Left lung (tissue), 10 donors: ENCODE data around the gene POLR1G. TPM values are rescaled to one million over a fixed set of nuclear protein-coding genes. Genes with fewer than 3 reads are reported as not detected.

Experiments
- ATAC-seq: fragments of 200-7000 bp; cut with Tn5 transposase; one replicate; pipeline ENCODE4 v1.9.1; 2020; ENCODE audit warnings: moderate library complexity
- DNase-seq, 4 donors: peaks; one replicate each; pipeline ENCODE4 v3.0.0-alpha.2; 2013 to 2020
- H3K27ac ChIP-seq, 2 donors: fragments of 200-600 bp; sonication (generic) in 1 of 2; one replicate each; pipeline versions ENCODE4 v1.5.0 to v1.8.0; 2020 to 2021
- H3K27me3 ChIP-seq, 2 donors: fragments of 200-600 bp; sonication (generic) in 1 of 2; one replicate each; pipeline versions ENCODE4 v1.5.0 to v1.8.0; 2020 to 2021
- H3K36me3 ChIP-seq, 2 donors: fragments of 200-600 bp; sonication (generic) in 1 of 2; one replicate each; pipeline versions ENCODE4 v1.5.0 to v1.8.0; 2020 to 2021
- H3K4me1 ChIP-seq, 2 donors: fragments of 200-600 bp; one replicate each; pipeline ENCODE4 v1.8.0; 2021
- H3K4me3 ChIP-seq, 2 donors: fragments of 200-600 bp; sonication (generic) in 1 of 2; one replicate each; pipeline versions ENCODE4 v1.5.0 to v1.8.0; 2020 to 2021; ENCODE audit warnings: mild to moderate bottlenecking in 1 of 2
- H3K9me3 ChIP-seq, 2 donors: fragments of 200-600 bp; sonication (generic) in 1 of 2; one replicate each; pipeline versions ENCODE4 v1.5.0 to v1.8.0; 2020 to 2021
- intact Hi-C, 2 donors: fragments of 100-400 bp; cut with DNase I; formaldehyde crosslinking; loops; one replicate each; pipeline versions ENCODE4 v1.11.2 to v1.14.2; 2022
- polyA plus RNA-seq, 6 donors: library from polyadenylated mRNA; unstranded; fragments of 120-200 nt; gene quantifications; one replicate each; pipeline ENCODE4 v1.2.1, GENCODE V29; 2013; ENCODE audit not compliant: insufficient read length in 6 of 6
- total RNA-seq, 2 donors: library from RNA; stranded (reverse); fragmentation: NEBNext Ultra II Directional; extraction: Animal tissue kit (Norgen Biotek cat#: 25700); gene quantifications; one replicate each; pipeline ENCODE4 v1.2.1, GENCODE V29; 2021
- TF ChIP-seq, protein P1 (sequence below), 2 donors: fragments of 200-600 bp; sonication (generic) in 1 of 2; IDR thresholded peaks; one replicate each; pipeline versions ENCODE4 v1.5.0 to v1.8.0; 2021; ENCODE audit warnings: antibody characterized with exemption in 2 of 2
- donor health status: DM: no; HTN: yes; CAD: no.
- donor health status: DM: no; HTN: no; CAD: no.

Gene POLR1G
- total and polyA plus RNA-seq, 8 donors, result 2.8 to 6.0 (median 4.5) TPM

DNA sequence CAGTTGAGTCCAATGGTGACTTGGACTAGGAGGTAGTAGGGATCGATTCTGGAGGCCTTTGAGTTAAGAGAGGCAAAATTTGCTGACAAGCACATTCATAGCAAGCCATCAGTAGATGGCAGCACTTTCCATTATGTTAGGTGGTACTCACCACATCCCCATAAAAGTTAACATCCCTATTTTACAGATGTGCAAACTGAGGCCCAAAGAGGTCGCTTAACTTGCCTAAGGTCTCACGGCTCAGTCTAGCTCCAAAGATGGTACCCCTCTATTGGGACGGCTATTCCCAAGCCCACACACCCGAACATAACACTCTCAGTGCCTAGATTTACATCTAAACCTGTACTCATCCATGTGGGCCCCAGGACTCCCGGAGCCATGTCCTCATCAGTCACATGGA lies 39.9 kb downstream of the POLR1G start:
- TF ChIP-seq, protein P1, sequence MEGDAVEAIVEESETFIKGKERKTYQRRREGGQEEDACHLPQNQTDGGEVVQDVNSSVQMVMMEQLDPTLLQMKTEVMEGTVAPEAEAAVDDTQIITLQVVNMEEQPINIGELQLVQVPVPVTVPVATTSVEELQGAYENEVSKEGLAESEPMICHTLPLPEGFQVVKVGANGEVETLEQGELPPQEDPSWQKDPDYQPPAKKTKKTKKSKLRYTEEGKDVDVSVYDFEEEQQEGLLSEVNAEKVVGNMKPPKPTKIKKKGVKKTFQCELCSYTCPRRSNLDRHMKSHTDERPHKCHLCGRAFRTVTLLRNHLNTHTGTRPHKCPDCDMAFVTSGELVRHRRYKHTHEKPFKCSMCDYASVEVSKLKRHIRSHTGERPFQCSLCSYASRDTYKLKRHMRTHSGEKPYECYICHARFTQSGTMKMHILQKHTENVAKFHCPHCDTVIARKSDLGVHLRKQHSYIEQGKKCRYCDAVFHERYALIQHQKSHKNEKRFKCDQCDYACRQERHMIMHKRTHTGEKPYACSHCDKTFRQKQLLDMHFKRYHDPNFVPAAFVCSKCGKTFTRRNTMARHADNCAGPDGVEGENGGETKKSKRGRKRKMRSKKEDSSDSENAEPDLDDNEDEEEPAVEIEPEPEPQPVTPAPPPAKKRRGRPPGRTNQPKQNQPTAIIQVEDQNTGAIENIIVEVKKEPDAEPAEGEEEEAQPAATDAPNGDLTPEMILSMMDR (IDR thresholded peaks at IDR 0.05), result no peak
- DNase-seq (no peak), ATAC-seq (no peak)
- Histone ChIP-seq H3K4me1 (peaks cover 21 to 52% of the 10 kb centered on the region in 2 donors), H3K4me3 (no peak overlapping the region), H3K27ac (no peak overlapping the region), H3K27me3 (no peaks in the 10 kb centered on the region), H3K36me3 (no peaks in the 10 kb centered on the region), H3K9me3 (no peaks in the 10 kb centered on the region)
- intact Hi-C loops, result no loop called here

DNA sequence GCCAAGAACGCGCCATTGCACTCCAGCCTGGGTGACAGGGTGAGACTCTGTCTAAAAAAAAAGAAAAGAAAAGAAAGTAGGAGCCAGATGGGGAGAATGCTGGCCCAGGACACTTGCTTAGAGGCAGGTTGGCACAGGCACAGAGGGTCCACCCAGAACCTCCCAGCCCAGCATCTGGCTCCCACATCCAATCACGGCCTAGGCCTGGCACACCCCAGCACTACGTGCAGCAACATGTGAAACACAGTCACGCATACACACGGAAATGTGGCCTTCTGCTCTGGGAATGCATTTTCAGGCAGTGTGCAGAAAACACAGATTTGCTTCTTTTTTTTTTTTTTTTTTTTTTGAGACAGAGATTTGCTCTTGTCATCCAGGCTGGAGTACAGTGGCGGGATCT lies 40.5 kb downstream of the POLR1G start:
- DNase-seq (no peak), ATAC-seq (no peak)
- H3K4me1 ChIP-seq, result peaks cover 27 to 58% of the 10 kb centered on the region in 2 donors
- intact Hi-C loops, result no loop called here
- TF ChIP-seq, protein P1 (IDR thresholded peaks at IDR 0.05), result no peak
- no peak overlapping the region for H3K27ac ChIP-seq
- H3K4me3 ChIP-seq, result no peak overlapping the region
- H3K36me3 ChIP-seq, result no peaks in the 10 kb centered on the region
- H3K9me3 ChIP-seq, result no peaks in the 10 kb centered on the region
- H3K27me3 ChIP-seq, result no peaks in the 10 kb centered on the region

DNA sequence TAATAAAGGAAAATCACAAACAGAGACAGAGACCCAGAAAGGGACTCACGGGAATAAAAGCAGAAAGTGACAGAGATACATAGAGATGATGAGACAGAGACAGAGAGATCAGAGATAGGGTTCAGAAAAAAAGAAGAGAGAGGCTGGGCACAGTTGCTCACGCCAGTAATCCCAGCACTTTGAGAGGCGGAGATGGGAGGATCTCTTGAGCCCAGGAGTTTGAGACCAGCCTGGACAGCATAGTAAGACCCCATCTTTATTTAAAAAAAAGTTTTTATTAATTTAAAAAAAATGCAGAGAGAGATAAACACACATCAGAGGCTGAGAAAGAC lies 41.9 kb downstream of the POLR1G start:
- Histone ChIP-seq H3K4me1 (peaks cover 22 to 46% of the 10 kb centered on the region in 2 donors), H3K27ac (no peak overlapping the region), H3K4me3 (no peak overlapping the region), H3K9me3 (no peaks in the 10 kb centered on the region), H3K36me3 (no peaks in the 10 kb centered on the region), H3K27me3 (no peaks in the 10 kb centered on the region)
- intact Hi-C loops, result no loop called here
- DNase-seq, result no peak
- no peak for ATAC-seq
- TF ChIP-seq, protein P1 (IDR thresholded peaks at IDR 0.05), result no peak

DNA sequence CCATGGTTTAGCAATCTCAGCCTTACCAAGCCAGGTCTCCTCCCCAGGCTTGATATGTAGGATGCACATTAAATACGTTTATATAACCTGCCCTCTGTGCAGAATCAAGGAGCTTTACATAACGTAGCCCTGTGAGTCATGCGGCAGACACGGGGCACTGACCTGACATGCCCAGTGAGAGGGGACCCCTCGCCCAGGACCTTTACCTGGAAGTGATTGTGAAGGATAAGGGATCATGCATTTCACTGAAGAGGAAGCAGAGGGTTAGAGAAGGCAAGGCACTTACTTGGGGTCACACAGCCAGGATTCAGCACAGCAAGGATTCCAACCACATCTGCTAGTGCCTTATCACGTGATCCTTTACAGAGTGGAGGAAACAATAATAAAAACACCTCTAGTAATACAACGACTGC lies 42.4 kb downstream of the POLR1G start:
- Histone ChIP-seq H3K27ac (no peak overlapping the region), H3K4me3 (no peak overlapping the region)

DNA sequence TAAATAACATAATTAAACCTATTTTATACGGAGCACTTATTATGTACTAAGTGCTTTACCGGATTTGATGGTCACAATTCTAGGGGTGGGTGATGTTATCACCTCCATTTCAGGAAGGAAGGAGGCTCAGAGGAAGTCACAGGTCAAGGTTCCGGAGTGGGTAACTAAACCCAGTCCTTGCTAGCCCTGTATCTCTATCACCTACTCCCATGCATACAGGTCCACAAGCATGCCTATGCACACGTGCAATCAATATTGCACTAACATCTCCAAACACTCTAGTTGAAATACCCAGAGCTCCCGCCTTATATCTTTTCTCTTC lies 43.5 kb downstream of the POLR1G start:
- Histone ChIP-seq H3K36me3 (no peaks in the 10 kb centered on the region), H3K27ac (peak overlapping the region; percentile 77 to 92), H3K4me3 (peak overlapping the region; percentile 39 to 48), H3K9me3 (no peaks in the 10 kb centered on the region), H3K27me3 (no peaks in the 10 kb centered on the region), H3K4me1 (peaks cover 21 to 48% of the 10 kb centered on the region in 2 donors)
- DNase-seq (no peak), ATAC-seq (peak; percentile 9)
- TF ChIP-seq, protein P1 (IDR thresholded peaks at IDR 0.05), result no peak
- intact Hi-C loops, result no loop called here

More for the DNA sequence above, 42.4 kb downstream of the POLR1G start:
- no peaks in the 10 kb centered on the region for H3K36me3 ChIP-seq
- no peaks in the 10 kb centered on the region for H3K9me3 ChIP-seq
- DNase-seq, result no peak
- TF ChIP-seq, protein P1 (IDR thresholded peaks at IDR 0.05), result no peak
- no peaks in the 10 kb centered on the region for H3K27me3 ChIP-seq
- no peak for ATAC-seq
- peaks cover 24 to 45% of the 10 kb centered on the region in 2 donors for H3K4me1 ChIP-seq
- intact Hi-C loops, result no loop called here
